ENCODE measurements around the gene TTLL8.
A peak's percentile ranks its signal among the peaks of the same experiment; 100 is the strongest.

The TTLL8 gene

GRCh38 chr22:50061824-50062355, 3.8 kb upstream of the TTLL8 start:
- no peak for DNase-seq (ENCODE audit: low spot score)

- DNase-seq (ENCODE audit: low spot score), result no peak
Measured at GRCh38 chr22:50061141-50061823, 3.2 kb upstream of the TTLL8 start.

- DNase-seq (ENCODE audit: low spot score), result no peak
Measured at GRCh38 chr22:50060441-50061140, 2.5 kb upstream of the TTLL8 start.

DNA sequence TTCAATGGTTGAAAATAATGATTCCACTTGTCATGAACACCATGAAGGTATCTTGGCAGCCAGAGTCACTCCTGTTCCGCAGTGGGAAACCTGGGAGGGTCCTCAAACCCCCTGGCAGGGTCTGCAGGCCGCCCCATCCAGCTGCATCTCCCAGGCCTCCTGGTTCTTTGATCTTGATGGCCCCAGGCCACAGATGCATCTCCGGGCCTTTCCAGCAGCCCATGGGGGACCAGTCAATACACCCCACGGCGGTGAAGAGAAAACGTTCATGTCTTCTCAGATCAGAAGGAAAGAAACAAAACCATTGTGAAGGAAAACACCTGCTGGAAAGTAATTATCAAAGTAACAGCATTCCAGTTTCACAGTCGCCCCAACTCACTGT, 1.8 kb upstream of the TTLL8 start:
- no peak for DNase-seq (ENCODE audit: low spot score)

- DNase-seq (ENCODE audit: low spot score), result peak; percentile 70
Measured at GRCh38 chr22:50058906-50059880, 1.1 kb upstream of the TTLL8 start.

GRCh38 chr22:50057278-50058060, 629 bp downstream of the TTLL8 start:
- DNase-seq (ENCODE audit: low spot score), result no peak

DNA sequence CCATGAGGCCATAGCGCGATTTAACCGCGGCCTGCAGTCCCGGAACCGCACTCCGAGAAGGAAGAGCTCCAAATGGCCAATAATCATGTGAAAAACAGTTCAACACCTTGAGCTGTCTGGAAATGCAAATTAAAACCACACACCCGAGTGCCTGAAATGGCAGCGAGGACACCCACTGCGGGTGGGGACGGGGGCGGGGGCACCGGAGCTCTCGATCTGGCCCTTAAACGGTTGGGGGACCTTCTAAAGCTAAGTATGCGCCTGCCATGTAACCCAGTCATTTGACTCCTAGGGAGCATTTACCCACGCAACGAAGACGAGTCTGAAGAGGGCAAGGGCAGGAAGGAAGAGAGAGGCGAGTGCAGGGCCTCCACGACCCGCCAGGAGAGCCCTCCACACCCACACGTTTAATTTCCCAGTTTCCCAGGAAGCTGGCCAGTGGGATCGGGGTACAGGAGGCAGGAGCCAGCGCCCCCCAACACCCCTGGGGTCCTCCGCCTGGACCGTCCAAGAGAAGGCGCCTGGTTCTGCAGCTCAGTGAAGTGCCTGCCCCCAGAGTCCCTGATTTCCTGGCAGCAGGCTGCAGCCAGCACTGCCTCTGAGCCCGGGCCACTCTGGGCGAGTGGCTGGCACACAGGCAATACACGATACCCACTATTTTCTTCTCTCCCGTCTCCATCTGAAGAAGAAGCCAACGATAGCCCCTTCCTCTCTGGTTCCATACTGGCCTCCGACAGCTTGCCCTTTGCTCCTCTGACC, 1.7 kb downstream of the TTLL8 start:
- DNase-seq (ENCODE audit: low spot score), result no peak

DNA sequence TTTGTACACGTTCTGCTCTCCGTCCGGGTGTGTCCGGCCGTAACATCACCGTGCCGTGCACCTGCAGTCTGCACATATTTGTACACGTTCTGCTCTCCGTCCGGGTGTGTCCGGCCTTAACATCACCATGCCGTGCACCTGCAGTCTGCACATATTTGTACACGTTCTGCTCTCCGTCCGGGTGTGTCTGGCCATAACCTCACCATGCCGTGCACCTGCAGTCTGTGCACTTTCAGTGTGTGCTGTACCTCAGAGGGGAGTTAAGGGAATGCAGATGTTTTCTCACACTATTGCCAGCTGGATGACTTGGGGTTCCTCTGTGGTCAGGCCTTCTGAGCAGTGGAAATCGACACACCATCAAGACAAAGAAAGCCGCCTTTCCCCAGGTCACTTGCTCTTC, 4.2 kb downstream of the TTLL8 start:
- DNase-seq (ENCODE audit: low spot score), result no peak

DNA sequence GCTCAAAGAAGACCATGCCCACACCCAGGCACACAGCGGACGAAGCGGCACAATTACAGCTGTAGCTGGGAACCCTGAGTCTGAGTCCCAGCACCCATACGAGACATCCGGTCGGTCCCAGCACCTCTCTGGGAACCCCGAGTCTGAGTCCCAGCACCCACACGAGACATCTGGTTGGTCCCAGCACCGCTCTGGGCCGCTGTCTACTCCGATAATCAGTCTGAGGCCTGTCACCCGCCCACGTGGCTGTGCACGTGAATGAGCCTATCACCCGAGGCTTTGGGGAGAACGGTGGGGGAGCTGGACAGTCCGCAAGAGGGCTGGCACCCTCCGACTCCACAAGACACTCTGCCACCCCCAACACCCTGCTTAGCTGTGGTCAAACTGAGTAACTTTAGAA, 6.2 kb downstream of the TTLL8 start:
- DNase-seq (ENCODE audit: low spot score), result no peak

DNA sequence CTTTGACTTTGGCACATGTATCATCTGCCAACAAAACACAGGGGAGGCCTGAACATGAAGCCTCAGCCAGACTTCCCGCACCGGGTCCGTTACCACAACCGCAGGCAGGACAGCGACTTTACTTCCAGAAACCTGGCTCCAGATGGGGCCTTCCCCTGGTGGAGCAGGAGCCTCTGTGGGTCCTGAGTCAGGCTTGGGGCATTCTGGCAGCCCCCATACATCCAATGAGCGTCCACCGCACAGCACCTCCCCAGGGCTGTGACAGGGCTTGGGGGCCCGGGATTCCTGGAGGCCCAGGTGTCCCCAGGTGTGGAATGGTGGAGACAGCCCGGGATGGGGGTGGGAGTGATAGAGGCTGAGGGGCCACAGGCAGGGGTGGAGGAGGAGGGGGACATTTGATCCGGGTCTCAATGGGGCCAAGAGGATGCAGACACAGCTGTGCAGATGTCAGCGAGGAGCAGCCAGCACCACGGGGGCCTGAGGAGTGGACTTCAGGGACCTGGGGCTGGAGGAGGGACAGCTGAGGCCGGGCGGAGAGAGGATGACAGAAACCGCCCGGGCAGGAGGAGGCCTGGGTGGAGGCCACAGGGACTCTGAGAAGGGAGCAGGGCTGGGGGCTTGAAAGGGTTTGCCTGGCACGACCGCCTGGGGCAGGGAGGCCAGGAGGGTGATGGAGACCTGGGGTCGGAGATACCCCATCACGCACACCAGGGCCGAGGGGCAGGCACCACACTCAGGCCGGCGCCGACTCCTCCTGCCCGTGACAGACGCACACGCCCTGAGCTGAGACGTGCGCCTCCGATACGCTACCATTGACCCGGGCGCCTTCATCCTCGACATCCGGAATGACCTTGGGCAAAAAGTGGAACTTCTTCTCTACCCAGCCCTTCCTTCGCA, 8.6 kb downstream of the TTLL8 start:
- no peak for DNase-seq (ENCODE audit: low spot score)

DNA sequence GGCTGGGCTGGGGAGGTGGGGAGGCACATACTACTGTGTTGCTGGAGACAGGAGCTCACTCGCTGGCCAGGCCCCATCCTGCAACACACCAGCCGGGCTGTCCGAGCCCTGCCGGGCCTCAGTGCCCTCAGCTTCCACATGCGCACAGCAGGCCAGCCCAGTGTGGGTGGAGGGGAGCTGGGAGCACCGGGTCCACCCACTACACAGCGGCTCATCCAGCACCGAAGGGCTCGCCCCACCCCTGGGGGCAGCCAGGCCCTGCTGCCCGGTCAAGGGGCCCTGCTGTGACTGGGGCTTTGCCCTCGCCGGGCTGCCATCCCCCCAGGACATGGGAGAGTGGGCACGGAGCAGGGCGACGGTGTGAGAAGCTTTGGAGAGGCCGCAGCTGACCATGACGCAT, 9.3 kb downstream of the TTLL8 start:
- DNase-seq (ENCODE audit: low spot score), result no peak

DNA sequence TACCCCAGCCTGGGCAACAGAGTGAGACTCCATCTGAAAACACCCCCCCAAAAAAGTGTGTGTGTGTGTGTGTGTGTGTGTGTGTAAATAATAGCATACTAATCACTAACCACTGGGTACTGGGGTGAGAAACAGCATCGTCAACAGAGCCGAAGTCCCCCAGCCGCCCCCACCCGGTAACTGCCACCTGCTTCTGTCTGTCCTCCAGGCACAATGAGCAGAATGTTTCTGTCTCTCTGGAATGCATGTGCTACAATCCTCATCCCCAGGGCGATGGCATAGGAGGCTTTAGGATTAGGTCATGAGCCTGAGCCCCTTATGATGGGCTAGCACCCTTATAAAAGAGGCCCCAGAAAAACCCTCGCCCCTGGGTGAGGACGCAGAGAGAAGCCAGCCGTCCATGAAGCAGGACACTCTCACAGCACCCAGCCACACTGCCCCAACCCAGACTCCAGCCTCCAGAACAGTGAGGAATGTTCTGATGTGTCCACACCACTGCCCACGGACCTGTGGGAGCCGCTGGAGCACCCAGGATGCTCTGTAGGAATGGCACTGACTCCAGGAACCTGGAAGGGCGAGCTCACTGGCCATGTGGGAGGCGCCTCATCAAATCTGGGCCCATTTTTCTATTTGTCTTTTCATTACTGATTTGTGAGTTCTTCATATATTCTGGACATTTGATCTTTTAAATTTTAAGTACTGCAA, 9.9 kb downstream of the TTLL8 start:
- no peak for DNase-seq (ENCODE audit: low spot score)

DNA sequence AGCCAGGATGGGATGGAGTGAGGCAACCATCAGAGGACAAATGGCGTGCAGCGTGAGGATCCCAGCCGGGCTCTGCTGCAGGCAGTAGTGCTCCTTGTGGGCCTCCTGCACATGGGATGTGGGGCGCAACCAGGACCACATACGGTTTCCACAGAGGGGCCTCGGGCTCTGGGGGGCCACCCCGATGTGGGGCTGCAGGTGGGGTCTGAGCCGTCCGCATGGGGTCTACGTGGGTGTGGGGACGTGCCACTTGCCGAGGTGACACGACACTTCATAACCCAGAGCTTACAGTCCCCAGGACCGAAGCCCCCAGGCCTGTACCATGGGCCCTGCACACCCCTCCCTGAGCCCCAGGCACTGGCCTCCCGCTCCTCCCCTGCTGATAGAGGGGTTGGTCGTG, 10.8 kb downstream of the TTLL8 start:
- DNase-seq (ENCODE audit: low spot score), result no peak

GRCh38 chr22:50046481-50047245, 11.4 kb downstream of the TTLL8 start:
- DNase-seq (ENCODE audit: low spot score), result peak; percentile 7

GRCh38 chr22:50046019-50046415, 12.1 kb downstream of the TTLL8 start:
- peak; percentile 8 for DNase-seq (ENCODE audit: low spot score)

DNA sequence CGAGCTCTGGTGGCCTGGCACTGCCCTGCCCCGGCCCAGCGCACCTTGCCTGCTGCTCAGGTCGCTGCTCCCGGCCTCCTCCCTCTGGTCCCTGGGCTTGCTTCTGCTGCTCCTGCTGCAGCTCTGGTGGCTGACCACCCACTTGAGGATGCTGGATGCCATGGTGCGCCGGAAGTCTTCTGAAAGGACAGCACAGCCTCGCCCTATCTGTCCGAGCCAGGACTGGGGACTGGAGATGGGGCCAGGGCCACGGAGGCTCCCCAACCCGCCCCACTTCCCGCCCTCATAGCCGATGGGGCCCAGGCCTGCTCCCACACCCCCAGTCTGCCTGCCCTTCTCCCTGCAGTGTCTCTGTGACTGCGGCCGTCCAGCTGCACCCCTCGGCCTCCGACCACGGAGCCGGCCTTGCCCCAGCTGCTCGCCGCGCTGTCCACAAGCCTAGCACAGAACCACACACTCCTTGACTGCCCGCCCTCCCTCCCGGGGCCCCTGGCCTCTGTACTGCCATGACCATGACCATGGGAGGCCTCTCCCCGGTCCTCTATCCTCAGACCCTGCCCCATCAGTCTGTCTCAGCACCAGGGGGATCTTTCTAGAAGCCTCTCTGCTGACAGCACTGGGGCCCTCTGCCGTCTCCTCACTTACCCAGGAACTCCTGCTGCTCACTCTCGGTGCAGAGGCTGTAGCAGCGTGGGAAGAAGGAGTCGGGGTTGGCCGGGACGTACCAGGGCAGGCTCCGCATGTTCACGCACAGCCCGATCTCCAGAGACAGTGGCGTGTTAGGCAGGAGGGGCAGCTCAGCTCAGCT, 12.7 kb downstream of the TTLL8 start:
- peak; percentile 10 for DNase-seq (ENCODE audit: low spot score)

- peak; percentile 13 for DNase-seq (ENCODE audit: low spot score)
Measured at GRCh38 chr22:50044485-50045118, 13.5 kb downstream of the TTLL8 start.
